ENCODE results near the gene DENND5A.

- TF ChIP-seq CTCF (IDR thresholded peaks at IDR 0.05 in 4 of 5, conservative IDR thresholded peaks at IDR 0.05 in 1 of 5) (no peak), POLR2A (IDR thresholded peaks at IDR 0.05) (no peak)
Measured at GRCh38 chr11:9266132-9266736, 1.1 kb upstream of the DENND5A start.
